GM12865 (cell line): ENCODE measurements around the gene AQP3.
A peak's percentile ranks its signal among the peaks of the same experiment; 100 is the strongest.
"Not testable (repeated sequence)": the region's sequence is repeated elsewhere in the genome, so short reads cannot be mapped to it uniquely, and the experiment has no call there.

ENCODE experiments used
- DNase-seq: peaks from one replicate; pipeline ENCODE4 v3.0.0; 2010; ENCODE audit warnings: low read depth
- H3K4me3 ChIP-seq: 2 replicates; pipeline ENCODE4 v1.5.1; 2011; ENCODE audit warnings: mild to moderate bottlenecking, low read depth, low read length, control low read depth
- TF ChIP-seq, protein P1 (sequence below): IDR thresholded peaks from 2 replicates; pipeline ENCODE4 v1.5.1; 2011; ENCODE audit warnings: low read length, control low read depth, low read depth, inconsistent platforms; ENCODE audit not compliant: insufficient read depth; ENCODE audit errors: missing control alignments

AQP3 gene

GRCh38 chr9:33463151-33463550 lies 15.8 kb upstream of the AQP3 start:
- TF ChIP-seq, protein P1, sequence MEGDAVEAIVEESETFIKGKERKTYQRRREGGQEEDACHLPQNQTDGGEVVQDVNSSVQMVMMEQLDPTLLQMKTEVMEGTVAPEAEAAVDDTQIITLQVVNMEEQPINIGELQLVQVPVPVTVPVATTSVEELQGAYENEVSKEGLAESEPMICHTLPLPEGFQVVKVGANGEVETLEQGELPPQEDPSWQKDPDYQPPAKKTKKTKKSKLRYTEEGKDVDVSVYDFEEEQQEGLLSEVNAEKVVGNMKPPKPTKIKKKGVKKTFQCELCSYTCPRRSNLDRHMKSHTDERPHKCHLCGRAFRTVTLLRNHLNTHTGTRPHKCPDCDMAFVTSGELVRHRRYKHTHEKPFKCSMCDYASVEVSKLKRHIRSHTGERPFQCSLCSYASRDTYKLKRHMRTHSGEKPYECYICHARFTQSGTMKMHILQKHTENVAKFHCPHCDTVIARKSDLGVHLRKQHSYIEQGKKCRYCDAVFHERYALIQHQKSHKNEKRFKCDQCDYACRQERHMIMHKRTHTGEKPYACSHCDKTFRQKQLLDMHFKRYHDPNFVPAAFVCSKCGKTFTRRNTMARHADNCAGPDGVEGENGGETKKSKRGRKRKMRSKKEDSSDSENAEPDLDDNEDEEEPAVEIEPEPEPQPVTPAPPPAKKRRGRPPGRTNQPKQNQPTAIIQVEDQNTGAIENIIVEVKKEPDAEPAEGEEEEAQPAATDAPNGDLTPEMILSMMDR = no peak
- no peak overlapping the region for H3K4me3 ChIP-seq
- DNase-seq = no peak

DNA sequence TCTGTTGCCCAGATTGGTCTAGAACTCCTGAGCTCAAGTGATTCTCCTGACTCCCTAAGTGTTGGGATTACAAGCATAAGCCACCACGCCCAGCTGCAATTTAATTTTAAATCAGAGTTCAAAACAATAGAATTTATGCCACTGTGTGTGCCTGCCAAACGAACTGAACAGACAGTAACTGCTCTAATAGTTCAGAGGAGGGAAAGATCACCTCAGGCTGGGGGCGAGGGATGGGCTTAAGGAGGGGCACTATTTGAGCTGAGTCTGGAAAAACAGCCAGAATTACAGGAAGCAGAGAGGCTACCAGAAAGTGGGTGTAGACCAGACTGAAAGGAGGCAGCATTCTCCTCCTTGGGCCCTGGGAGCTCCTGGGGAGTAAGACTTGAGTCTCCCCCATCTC lies 14.1 kb upstream of the AQP3 start:
- no peak overlapping the region for H3K4me3 ChIP-seq
- no peak for DNase-seq
- TF ChIP-seq, protein P1 = no peak

GRCh38 chr9:33460854-33461253 lies 13.5 kb upstream of the AQP3 start:
- no peak overlapping the region for H3K4me3 ChIP-seq
- no peak for DNase-seq

GRCh38 chr9:33459115-33459514 lies 11.7 kb upstream of the AQP3 start:
- no peak for DNase-seq
- H3K4me3 ChIP-seq = no peak overlapping the region
- TF ChIP-seq, protein P1 = no peak

More at GRCh38 chr9:33460854-33461253, 13.5 kb upstream of the AQP3 start:
- TF ChIP-seq, protein P1 = no peak

DNA sequence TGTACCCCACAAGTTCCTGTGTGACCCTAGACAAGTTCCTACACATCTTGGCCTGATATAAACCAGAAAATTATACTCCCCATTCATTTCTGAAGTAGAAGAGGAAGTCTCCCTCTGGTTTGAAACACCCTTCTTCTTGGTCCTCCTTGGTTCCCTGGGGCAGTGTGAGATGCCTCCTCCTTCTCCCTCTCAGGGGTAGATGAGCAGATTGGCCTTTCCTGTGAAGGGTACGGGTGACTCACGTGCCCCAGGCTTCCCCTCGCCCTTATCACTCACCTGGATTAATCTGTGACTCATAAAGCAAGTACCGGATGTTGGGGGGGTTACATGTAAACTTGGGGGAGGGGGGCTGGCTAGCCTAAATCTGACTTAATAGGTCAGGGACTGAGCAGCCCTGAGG lies 11.1 kb upstream of the AQP3 start:
- no peak overlapping the region for H3K4me3 ChIP-seq
- DNase-seq = peak; percentile 58
- TF ChIP-seq, protein P1 = no peak

- DNase-seq = no peak
- TF ChIP-seq, protein P1 = no peak
- no peak overlapping the region for H3K4me3 ChIP-seq
Observed at GRCh38 chr9:33455945-33456344, 8.6 kb upstream of the AQP3 start.

DNA sequence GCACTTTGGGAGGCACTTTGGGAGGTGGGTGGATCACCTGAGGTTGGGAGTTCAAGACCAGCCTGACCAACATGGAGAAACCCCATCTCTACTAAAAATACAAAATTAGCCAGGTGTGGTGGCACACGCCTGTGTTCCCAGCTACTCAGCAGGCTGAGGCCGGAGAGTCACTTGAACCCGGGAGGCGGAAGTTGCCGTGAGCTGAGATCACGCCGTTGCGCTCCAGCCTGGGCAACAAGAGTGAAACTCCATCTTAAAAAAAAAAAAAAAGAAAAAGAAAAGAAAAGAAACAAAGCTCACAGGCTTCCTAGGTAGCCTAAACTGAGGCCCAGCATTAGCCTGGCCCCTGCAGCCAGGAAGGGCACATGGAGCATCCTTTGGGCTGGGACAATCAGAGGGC lies 8.1 kb upstream of the AQP3 start:
- DNase-seq, H3K4me3 ChIP-seq: not testable (repeated sequence)

- DNase-seq, H3K4me3 ChIP-seq: not testable (repeated sequence)
Observed at GRCh38 chr9:33454661-33455026, 7.3 kb upstream of the AQP3 start.
